ENCODE results near the gene MKNK1.
"Not testable (repeated sequence)": the region's sequence is repeated elsewhere in the genome, so short reads cannot be mapped to it uniquely, and the experiment has no call there.

The MKNK1 gene

GRCh38 chr1:46603858-46604549 is at the start of gene MKNK1:
MKNK1 (minus strand) TSS chr1:46604268; CDS start chr1:46583327, 20,941 bp downstream.
- DNase-seq (ENCODE audit: low read depth): peak; percentile 66

- no peak for DNase-seq (ENCODE audit: low read depth)
These were observed 49.4 kb upstream of the MKNK1 start for GRCh38 chr1:46653405-46653958.

DNA sequence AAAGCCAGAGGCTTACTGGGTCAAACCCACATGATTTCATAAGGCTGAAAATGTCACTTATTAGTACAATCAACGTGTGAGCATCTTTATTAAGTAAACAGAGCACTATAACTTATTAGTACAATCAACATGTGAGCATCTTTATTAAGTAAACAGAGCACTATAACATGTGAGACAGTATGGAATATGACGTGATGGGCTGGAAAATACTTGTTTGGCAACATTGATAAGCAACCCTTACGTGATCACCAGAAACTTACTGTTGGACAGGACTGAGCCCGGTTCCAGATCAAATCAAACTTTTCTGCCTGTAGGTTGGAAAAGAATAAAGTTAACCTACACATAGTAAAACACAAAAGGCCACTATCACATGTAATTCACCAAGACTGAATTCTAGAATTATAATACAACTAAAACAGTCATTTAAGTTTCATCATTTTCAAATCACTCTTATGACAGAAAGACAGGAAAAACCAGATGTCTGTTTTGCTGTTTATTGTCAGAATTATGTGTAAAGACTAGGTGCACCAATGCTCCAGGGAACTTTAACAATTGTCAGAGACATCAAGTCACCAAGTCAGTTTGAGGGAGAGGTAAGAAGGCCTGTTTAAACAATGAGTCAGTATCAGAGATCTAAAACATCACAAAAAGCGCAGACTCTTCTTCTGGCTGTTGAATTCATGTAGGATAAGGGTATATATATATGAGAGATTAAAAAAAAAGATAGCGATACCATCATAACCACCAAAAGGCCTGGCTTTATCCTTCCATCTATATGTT is 48.4 kb upstream of the MKNK1 start:
- no peak for DNase-seq (ENCODE audit: low read depth)

GRCh38 chr1:46651152-46651551 is 47.1 kb upstream of the MKNK1 start:
- DNase-seq (ENCODE audit: low read depth): not testable (repeated sequence)

DNA sequence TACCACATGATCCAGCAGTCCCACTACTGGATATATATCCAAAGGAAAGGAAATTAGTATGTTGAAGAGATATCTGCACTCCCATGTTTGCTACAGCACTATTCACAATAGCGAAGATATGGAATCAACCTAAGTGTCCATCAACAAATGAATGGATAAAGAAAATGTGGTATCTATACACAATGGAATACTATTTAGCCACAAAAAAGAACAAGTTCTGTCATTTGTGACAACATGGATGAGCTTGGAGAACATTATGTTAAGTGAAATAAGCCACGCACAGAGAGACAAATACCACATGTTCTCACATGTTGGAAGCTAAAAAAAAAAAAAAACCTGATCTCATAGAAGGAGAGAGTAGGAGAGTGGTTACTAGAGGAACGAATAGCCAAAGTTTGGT is 46.4 kb upstream of the MKNK1 start:
- no peak for DNase-seq (ENCODE audit: low read depth)

DNA sequence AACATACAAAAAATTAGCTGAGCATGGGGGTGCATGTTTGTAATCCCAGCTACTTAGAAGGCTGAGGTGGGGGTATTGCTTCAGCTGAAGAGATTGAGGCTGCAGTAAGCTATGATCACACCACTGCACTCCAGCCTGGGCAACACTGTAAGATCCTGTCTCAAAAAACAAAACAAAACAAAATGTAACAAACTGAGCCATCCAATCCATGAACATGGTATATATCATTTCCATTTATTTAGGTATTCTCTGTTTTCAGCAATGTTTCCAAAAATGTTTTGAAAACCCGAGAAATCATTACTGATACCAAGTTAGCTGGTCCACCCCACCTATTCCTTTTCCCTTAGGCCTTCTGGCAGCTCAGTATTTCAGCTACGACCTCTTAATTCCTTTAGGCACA is 45.7 kb upstream of the MKNK1 start:
- no peak for DNase-seq (ENCODE audit: low read depth)

DNA sequence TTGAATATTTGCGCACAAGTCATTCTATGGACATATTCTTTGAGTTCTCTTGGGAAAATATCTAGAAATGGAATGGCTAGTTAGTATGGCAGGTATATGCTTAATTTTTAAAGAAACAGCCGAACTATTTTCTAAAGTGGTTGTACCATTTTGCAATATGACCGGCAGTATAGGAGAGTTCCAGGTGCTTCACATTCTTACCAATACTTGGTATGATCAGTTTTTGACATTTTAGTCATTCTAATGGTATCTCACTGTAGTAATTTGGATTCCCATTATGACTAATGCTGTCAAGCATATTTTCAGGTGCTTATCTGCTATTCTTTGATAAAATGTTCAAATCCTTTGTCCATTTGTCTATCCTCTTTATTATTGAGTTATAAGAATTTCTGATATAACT is 43.5 kb upstream of the MKNK1 start:
- DNase-seq (ENCODE audit: low read depth): no peak

GRCh38 chr1:46646844-46647243 is 42.8 kb upstream of the MKNK1 start:
- no peak for DNase-seq (ENCODE audit: low read depth)

GRCh38 chr1:46646331-46646730 is 42.3 kb upstream of the MKNK1 start:
- DNase-seq (ENCODE audit: low read depth): no peak

GRCh38 chr1:46645815-46646214 is 41.7 kb upstream of the MKNK1 start:
- DNase-seq (ENCODE audit: low read depth): no peak

DNA sequence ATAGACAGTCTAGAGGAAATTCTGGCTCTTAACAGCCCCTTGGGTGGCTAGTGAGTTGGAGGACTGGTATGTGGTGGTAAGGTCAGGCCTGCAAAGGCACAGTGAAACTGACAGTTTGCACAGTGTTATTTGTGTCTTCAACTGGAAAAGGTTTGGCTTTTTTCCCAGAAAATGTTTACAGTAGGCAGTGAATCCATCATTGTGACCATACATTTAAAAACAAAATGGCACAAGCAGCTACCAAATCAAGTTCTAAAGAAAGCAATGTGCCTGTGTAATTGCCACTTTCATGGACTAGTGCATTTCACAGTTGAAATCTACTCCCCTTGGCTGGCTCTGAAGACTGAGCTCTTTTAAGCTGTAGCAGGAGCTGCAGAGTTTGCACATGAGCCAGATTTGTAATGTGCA is 39.3 kb upstream of the MKNK1 start:
- peak; percentile 77 for DNase-seq (ENCODE audit: low read depth)

- DNase-seq (ENCODE audit: low read depth): no peak
These were observed 38.1 kb upstream of the MKNK1 start for GRCh38 chr1:46642115-46642680.

DNA sequence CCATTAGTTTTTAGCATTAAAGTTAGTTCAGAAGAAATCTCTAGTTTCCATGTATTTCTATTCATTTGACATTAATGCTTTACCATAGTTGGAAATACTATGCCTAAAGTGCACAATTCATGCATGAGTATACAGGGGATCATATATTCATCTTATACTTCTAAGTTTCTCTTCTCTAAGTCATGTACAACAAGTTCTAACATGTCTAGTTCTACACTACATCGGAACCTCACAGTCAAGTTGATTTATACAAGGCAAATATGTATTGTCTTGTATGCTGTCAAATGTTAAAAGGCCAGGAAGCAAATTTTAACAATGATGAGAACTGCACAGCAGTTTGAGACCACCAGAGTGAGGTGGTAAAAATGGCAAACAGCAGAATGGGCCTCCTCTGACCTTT is 35.5 kb upstream of the MKNK1 start:
- no peak for DNase-seq (ENCODE audit: low read depth)

DNA sequence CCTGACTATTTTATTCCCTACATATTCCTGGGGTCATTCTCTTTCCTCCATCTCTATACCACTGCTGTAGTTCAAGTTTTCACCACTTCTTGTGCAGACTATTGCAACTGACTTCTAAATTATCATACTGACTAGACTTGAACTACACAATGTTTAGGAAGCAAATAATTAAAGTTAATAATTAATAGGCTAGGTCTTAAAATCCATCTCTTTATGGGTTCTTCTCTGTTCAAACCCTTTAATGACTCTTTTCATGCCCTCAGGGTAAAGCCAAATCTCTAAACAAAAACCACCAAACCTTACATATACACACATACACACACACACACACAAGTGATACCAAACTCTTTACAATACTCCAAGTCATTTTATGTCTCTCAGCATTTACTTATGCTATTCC is 34.9 kb upstream of the MKNK1 start:
- no peak for DNase-seq (ENCODE audit: low read depth)

- no peak for DNase-seq (ENCODE audit: low read depth)
These were observed 33.5 kb upstream of the MKNK1 start for GRCh38 chr1:46637444-46638083.

DNA sequence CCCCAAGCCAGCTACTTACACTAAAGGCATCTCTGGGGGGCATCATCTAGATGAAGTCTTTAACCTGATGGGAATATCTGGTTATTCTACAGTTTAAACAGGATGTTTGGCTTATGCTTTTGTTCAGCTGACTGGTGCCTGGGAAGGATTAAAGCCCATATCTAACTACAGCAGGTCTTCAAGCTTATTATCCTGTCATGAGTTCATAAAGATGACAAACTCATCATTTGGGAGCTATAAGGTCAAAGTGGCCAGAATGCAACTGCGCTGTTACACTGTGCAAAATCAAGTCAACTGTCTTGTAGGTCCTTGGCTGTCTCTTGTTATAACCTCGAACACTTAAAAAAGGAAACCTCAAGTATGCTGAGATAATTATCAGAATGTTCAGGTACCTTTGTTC is 31.1 kb upstream of the MKNK1 start:
- DNase-seq (ENCODE audit: low read depth): no peak

DNA sequence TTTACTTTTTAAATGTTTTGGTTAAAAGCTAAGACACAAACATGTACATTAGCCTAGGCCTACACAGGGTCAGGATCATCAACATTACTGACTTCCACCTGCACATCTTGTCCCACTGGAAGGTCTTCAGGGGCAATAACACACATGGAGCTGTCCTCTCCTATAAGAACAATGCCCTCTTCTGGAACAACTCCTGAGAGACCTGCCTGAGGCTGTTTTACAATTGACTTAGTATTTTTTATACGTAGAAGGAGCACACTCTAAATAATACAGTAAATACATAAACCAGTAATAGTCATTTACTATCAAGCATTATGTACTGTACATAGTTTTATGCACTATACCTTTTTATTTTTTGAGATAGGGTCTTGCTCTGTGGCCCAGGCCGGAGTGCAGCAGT is 26.7 kb upstream of the MKNK1 start:
- no peak for DNase-seq (ENCODE audit: low read depth)

- no peak for DNase-seq (ENCODE audit: low read depth)
These were observed 19.9 kb upstream of the MKNK1 start for GRCh38 chr1:46623743-46624644.

- no peak for DNase-seq (ENCODE audit: low read depth)
These were observed 18.3 kb upstream of the MKNK1 start for GRCh38 chr1:46622344-46622743.

DNA sequence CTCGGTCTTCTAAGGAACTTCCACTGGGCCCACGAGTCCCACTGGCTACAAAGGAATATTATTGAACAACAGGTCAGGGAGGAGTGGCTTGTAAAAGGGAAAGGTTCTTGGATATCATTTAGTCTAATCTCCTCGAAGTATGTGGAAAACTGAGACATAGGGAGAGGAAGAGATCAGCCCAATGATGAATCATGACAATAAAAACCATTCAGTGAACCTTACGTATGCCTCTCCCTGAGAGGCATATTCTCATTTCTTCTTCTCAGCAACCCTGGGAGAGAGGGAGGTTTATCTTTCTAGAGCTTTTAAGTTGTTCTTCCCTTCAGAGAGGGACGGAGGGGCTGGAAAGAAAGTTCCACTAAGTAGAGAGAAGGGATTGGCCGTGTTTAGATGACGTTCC is 17.9 kb upstream of the MKNK1 start:
- DNase-seq (ENCODE audit: low read depth): no peak

GRCh38 chr1:46619656-46620258 is 15.7 kb upstream of the MKNK1 start:
- DNase-seq (ENCODE audit: low read depth): no peak

Measured in non-pigmented ciliary epithelial cell (primary cell).